ENCODE measurements around the gene PGPEP1. TPM values are rescaled to one million over a fixed set of nuclear protein-coding genes. Genes with fewer than 3 reads are reported as not detected.

Gene PGPEP1
- total RNA-seq, 1 experiment from 2014 or later = 25.6 TPM

DNA sequence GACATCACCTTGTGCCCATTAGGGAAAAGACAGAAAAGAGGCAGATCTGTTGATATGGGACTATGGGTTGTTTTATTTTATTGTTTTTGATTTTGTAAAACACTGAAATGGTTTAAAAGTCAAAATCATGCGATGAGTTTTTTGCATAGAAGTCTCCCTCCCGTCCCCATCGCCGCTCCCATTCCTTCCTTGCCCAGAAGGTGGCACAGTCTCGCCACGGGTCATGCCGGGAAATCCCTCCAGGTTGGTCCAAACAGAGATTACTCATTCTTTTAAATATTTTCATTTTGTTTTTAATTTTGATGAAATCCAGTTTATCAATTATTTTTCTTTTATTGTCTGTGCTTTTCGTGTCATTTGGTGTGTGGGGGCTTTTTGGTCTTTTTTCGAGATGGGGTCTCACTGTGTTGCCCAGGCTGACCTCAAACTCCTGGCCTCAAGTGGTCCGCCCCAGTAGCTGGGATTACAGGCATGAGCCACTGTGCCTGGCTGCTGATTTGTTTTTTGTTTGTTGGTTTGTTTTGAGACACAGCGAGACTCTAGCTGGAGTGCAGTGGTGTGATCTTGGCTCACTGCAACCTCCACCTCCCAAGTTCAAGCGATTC is 9.2 kb downstream of the PGPEP1 start:
- H3K4me1 Mint-ChIP-seq (ENCODE audit: low read depth, unreplicated experiment) = peaks cover 14% of the 10 kb centered on the region
- H3K9me3 Mint-ChIP-seq (ENCODE audit: unreplicated experiment) = no peaks in the 10 kb centered on the region
- TF ChIP-seq CTCF (IDR thresholded peaks at IDR 0.05; ENCODE audit: insufficient read depth in 1 of 2, low read depth in 1 of 2, low read length in 1 of 2, severe bottlenecking in 1 of 2, unreplicated experiment in 1 of 2) = peak; percentile 81 to 85
- BruUV-seq (replicated peaks) = no TSS peak
- Histone ChIP-seq H3K27me3 (replicated peaks; ENCODE audit: control insufficient read depth, insufficient read depth, low read length) (no peaks in the 10 kb centered on the region), H3K9me3 (no peaks in the 10 kb centered on the region), H3K4me1 (no peaks in the 10 kb centered on the region), H3K36me3 (ENCODE audit: control insufficient read depth, insufficient read depth, low read length) (peaks cover 2% of the 10 kb centered on the region; the same call in 1 of the 2 replicates), H3K4me3 (ENCODE audit: low read depth, low read length) (no peak overlapping the region)
- ChIA-PET POLR2A (no interaction called here), CTCF (interaction anchor here (0.6 to 2.3 kb wide), 10 partner anchors 21 to 70 kb away, joined by 3 to 14 read pairs (median 4); partner anchors contain the start of genes GDF15 and SSBP4)
- no peak overlapping the region for H3K4me3 Mint-ChIP-seq (ENCODE audit: unreplicated experiment)
- intact Hi-C loops (cut with micrococcal nuclease; ENCODE audit: unreplicated experiment) = loop anchor here (1.0 kb wide), 1 partner anchor 61 kb away; no protein-coding TSS in a partner anchor
- DNase-seq = peak; percentile 50 to 73
- no peak overlapping the region for H3K27ac Mint-ChIP-seq (ENCODE audit: unreplicated experiment)
- peaks cover 11% of the 10 kb centered on the region for H3K36me3 Mint-ChIP-seq (ENCODE audit: insufficient read depth, unreplicated experiment)
- no peaks in the 10 kb centered on the region for H3K27me3 Mint-ChIP-seq (ENCODE audit: insufficient read depth, unreplicated experiment)

- no peaks in the 10 kb centered on the region for H3K4me1 ChIP-seq
- peaks cover 2% of the 10 kb centered on the region; the same call in 1 of the 2 replicates for H3K36me3 ChIP-seq (ENCODE audit: control insufficient read depth, insufficient read depth, low read length)
- Mint-ChIP-seq H3K4me1 (ENCODE audit: low read depth, unreplicated experiment) (peaks cover 14% of the 10 kb centered on the region), H3K27ac (ENCODE audit: unreplicated experiment) (no peak overlapping the region), H3K9me3 (ENCODE audit: unreplicated experiment) (no peaks in the 10 kb centered on the region), H3K4me3 (ENCODE audit: unreplicated experiment) (no peak overlapping the region), H3K27me3 (ENCODE audit: insufficient read depth, unreplicated experiment) (no peaks in the 10 kb centered on the region), H3K36me3 (ENCODE audit: insufficient read depth, unreplicated experiment) (peaks cover 12% of the 10 kb centered on the region)
- CTCF ChIA-PET = interaction anchor here (0.6 to 2.3 kb wide), 4 partner anchors 35 to 534 kb away, joined by 3 to 14 read pairs (median 4); partner anchors contain the start of gene GDF15
- TSS peak; percentile 27 for BruUV-seq (replicated peaks)
- no peak overlapping the region for H3K4me3 ChIP-seq (ENCODE audit: low read depth, low read length)
- H3K9me3 ChIP-seq = no peaks in the 10 kb centered on the region
- no peaks in the 10 kb centered on the region for H3K27me3 ChIP-seq (replicated peaks; ENCODE audit: control insufficient read depth, insufficient read depth, low read length)
- POLR2A ChIA-PET = no interaction called here
- TF ChIP-seq CTCF (IDR thresholded peaks at IDR 0.05; ENCODE audit: insufficient read depth in 1 of 2, low read depth in 1 of 2, low read length in 1 of 2, severe bottlenecking in 1 of 2, unreplicated experiment in 1 of 2) = no peak
- intact Hi-C loops (cut with micrococcal nuclease; ENCODE audit: unreplicated experiment) = no loop called here
- DNase-seq = no peak
Measured at GRCh38 chr19:18350490-18350889, 10.1 kb downstream of the PGPEP1 start.

DNA sequence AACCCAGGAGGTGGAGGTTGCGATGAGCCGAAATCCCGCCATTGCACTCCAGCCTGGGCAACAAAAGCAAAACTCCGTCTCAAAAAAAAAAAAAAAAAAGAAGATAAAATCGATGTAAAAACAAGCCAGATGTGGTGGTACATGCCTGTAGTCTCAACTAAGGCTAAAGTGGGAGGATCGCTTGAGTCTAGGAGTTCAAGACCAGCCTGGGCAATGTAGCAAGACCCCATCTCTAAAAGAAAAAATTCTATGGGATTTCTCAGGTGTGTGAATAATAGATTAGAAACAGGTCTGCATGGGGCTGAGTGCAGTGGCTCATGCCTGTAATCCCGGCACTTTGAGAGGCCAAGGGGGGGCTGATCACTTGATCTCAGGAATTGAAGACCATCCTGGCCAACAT is 11.1 kb downstream of the PGPEP1 start:
- DNase-seq = no peak
- ChIA-PET CTCF (no interaction called here), POLR2A (no interaction called here)
- intact Hi-C loops (cut with micrococcal nuclease; ENCODE audit: unreplicated experiment) = no loop called here
- no peak overlapping the region for H3K27ac Mint-ChIP-seq (ENCODE audit: unreplicated experiment)
- TF ChIP-seq CTCF (IDR thresholded peaks at IDR 0.05; ENCODE audit: insufficient read depth in 1 of 2, low read depth in 1 of 2, low read length in 1 of 2, severe bottlenecking in 1 of 2, unreplicated experiment in 1 of 2) = no peak
- H3K27me3 Mint-ChIP-seq (ENCODE audit: insufficient read depth, unreplicated experiment) = no peaks in the 10 kb centered on the region
- H3K4me1 Mint-ChIP-seq (ENCODE audit: low read depth, unreplicated experiment) = peaks cover 8% of the 10 kb centered on the region
- Histone ChIP-seq H3K4me3 (ENCODE audit: low read depth, low read length) (no peak overlapping the region), H3K4me1 (no peaks in the 10 kb centered on the region), H3K27me3 (replicated peaks; ENCODE audit: control insufficient read depth, insufficient read depth, low read length) (no peaks in the 10 kb centered on the region), H3K36me3 (ENCODE audit: control insufficient read depth, insufficient read depth, low read length) (peaks cover 7% of the 10 kb centered on the region), H3K9me3 (no peaks in the 10 kb centered on the region)
- BruUV-seq (replicated peaks) = no TSS peak
- peaks cover 18% of the 10 kb centered on the region for H3K36me3 Mint-ChIP-seq (ENCODE audit: insufficient read depth, unreplicated experiment)
- H3K4me3 Mint-ChIP-seq (ENCODE audit: unreplicated experiment) = no peak overlapping the region
- H3K9me3 Mint-ChIP-seq (ENCODE audit: unreplicated experiment) = no peaks in the 10 kb centered on the region

Measured in Caco-2 (cell line).